GM19455 (cell line): ENCODE results near the gene PCDHGA5.
"Not testable (repeated sequence)": the region's sequence is repeated elsewhere in the genome, so short reads cannot be mapped to it uniquely, and the experiment has no call there.

Source experiments
- ATAC-seq: cut with Tn5 transposase; IDR thresholded peaks from one replicate; pipeline ENCODE4 v1.9.1; 2021; ENCODE audit not compliant: unreplicated experiment

The PCDHGA5 gene

DNA sequence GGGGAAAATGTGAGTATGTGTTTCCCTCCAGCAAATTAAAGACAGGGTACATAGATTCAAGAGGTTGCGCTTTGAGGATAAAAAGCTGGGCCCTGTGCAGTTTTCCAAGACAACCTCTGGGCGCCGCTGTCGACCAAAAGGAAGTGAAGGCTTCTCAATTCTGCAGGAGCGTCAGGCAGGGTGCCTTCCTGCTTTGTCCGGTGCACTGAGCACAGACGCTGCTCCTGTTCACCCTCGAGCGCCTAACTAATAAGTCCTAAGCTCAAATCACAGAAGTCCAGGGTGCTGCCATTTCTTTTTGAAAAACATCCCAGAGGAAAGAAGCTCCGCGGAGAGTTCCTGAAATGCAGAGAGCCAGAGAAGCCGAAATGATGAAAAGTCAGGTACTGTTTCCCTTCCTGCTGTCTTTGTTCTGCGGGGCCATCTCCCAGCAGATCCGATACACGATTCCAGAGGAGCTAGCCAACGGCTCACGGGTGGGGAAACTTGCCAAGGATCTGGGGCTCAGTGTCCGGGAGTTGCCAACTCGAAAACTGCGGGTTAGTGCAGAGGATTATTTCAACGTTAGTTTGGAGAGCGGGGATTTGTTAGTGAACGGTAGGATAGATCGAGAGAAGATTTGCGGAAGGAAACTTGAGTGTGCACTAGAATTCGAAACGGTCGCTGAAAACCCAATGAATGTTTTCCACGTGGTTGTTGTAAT is 13.9 kb upstream of the PCDHGA5 start, which contains the start of gene PCDHGB1:
PCDHGB1 (plus strand) TSS at position 183 of the 703 bp plus-strand sequence; CDS start at position 345, 162 bp downstream.
- ATAC-seq = no peak

DNA sequence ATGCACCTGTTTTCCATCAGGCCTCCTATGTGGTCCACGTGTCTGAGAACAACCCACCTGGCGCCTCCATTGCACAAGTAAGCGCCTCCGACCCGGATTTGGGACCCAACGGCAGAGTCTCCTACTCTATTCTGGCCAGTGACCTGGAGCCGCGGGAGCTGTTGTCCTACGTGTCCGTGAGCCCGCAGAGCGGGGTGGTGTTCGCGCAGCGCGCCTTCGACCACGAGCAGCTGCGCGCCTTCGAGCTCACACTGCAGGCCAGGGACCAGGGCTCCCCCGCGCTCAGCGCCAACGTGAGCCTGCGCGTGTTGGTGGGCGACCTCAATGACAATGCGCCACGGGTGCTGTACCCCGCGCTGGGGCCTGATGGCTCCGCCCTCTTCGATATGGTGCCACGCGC is 12.4 kb upstream of the PCDHGA5 start:
- no peak for ATAC-seq

DNA sequence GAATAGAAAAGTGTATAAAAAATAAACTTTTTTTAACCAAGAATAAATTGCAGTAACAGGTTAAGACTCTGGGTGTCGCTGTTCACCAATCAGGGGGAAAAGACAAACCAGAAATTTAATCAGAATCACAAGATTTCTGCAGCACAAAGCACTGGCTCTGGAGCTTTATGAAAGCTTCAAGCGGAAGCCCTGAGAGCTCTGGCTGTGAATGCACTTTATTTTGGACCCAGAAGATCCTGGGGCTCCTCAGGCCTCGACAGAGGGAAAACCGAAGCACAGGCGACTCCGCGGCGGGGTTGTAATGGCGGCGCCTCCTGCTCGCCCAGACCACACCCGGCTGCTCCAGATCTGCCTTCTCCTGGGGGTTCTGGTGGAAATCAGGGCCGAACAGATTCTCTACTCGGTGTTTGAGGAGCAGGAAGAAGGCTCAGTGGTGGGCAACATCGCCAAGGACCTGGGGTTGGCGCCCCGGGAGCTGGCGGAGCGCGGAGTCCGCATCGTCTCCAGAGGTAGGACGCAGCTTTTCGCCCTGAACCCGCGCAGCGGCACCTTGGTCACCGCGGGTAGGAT is 9.0 kb upstream of the PCDHGA5 start, which contains the start of gene PCDHGA4:
PCDHGA4 (plus strand) TSS at position 122 of the 570 bp plus-strand sequence; CDS start at position 209, 87 bp downstream.
- no peak for ATAC-seq

DNA sequence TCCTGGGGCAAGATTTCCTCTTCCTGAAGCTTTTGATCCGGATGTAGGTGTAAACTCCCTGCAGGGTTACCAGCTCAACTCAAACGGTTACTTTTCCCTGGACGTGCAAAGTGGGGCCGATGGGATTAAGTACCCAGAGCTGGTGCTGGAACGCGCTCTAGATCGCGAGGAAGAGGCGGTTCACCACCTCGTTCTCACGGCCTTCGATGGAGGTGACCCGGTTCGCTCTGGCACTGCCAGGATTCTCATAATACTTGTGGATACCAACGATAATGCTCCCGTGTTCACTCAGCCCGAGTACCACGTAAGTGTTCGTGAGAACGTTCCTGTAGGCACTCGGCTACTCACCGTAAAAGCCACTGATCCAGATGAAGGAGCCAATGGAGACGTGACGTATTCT is 8.3 kb upstream of the PCDHGA5 start:
- ATAC-seq = no peak

DNA sequence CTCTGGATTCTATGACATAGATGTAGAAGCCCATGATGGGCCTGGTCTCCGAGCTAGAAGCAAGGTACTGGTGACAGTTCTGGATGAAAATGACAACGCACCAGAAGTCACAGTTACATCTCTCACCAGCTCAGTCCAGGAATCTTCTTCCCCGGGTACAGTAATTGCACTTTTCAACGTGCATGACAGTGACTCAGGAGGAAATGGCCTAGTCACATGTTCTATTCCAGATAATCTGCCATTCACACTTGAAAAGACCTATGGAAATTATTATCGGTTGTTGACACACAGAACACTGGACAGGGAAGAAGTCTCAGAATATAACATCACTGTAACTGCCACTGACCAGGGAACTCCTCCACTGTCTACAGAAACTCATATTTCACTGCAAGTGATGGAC is 7.8 kb upstream of the PCDHGA5 start:
- no peak for ATAC-seq

DNA sequence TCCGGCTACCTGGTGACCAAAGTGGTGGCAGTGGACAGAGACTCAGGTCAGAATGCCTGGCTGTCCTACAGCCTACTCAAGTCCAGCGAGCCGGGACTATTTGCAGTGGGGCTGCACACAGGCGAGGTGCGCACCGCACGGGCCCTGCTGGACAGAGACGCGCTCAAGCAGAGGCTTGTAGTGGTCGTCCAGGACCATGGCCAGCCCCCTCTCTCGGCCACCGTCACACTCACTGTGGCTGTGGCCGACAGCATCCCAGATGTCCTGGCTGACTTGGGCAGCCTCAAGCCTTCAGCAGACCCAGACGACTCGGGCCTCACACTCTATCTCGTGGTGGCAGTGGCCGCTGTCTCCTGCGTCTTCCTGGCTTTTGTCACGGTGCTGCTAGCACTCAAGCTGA is 7.0 kb upstream of the PCDHGA5 start:
- no peak for ATAC-seq

DNA sequence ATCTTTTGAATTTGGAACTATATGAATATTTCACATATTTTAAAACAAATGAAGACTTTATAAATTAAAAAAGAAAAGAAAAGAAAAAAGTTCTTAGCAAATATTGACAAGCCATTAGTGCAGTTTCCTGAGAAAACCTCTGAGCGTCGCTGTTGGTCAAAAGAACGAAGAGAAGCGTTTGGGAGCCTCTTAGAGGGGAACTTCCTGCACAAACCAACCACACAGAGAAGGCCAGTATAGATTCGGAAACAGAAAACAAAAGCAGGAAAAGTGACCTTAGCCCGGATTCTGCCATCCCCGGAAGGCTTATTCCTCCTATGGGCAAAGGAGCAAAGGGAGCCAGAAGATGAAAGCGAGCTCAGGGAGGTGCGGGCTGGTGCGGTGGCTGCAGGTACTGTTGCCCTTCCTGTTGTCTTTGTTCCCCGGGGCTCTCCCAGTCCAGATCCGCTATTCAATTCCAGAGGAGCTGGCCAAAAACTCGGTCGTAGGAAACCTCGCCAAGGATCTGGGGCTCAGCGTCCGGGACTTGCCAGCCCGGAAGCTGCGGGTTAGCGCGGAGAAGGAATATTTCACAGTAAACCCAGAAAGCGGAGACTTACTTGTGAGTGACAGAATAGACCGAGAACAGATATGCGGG is 4.1 kb upstream of the PCDHGA5 start, which contains the start of gene PCDHGB2:
PCDHGB2 (plus strand) TSS at position 205 of the 637 bp plus-strand sequence; CDS start at position 347, 142 bp downstream.
- no peak for ATAC-seq

DNA sequence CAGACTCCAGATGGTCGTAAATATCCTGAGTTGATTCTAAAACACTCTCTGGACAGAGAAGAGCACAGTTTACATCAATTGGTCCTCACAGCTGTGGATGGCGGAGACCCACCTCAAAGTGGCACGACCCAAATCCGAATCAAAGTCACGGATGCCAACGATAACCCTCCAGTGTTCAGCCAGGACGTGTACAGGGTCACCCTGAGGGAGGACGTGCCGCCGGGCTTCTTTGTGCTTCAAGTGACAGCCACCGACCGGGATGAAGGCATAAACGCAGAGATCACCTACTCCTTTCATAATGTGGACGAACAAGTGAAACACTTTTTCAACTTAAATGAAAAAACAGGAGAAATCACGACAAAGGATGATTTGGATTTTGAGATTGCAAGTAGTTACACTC is 3.3 kb upstream of the PCDHGA5 start:
- no peak for ATAC-seq

DNA sequence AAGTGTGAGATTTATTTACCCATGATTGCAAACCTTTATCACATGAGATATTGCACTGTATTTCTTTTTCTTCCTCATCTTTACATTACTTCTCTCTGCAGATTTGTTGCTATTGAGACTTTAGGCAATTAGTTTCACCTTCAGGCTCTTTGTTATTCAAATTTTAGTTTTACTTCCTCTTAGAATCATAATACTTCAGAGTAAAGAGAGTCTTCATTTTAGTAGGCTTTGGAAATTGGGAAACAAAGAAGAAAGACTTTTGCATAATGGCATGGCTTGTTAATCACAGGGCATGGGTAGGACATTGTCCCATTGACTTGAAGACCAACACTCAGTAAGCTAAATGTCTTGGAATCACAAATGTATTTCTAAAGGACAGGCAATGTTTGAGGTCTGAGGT is 1.2 kb upstream of the PCDHGA5 start:
- ATAC-seq = no peak

DNA sequence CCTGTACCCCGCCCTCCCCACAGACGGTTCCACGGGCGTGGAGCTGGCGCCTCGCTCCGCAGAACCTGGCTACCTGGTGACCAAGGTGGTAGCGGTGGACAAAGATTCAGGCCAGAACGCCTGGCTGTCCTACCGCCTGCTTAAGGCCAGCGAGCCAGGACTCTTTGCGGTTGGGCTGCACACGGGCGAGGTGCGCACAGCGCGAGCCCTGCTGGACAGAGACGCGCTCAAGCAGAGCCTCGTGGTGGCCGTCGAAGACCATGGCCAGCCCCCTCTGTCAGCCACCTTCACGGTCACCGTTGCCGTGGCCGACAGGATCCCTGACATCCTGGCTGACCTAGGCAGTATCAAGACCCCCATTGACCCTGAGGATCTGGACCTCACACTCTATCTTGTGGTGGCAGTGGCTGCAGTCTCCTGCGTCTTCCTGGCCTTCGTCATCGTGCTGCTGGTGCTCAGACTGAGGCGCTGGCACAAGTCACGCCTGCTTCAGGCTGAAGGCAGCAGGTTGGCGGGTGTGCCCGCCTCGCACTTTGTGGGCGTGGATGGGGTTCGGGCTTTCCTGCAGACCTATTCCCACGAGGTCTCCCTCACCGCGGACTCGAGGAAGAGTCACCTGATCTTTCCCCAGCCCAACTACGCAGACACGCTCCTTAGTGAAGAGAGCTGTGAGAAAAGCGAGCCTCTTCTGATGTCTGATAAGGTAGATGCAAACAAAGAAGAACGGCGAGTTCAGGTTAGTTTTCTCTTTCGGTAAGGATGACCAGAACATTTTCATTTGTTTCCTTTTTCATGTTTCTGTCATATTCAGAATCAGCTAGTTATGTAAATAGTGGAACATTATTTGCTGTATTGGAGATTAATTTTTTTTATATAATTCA is 2.3 kb downstream of the PCDHGA5 start:
- no peak for ATAC-seq

DNA sequence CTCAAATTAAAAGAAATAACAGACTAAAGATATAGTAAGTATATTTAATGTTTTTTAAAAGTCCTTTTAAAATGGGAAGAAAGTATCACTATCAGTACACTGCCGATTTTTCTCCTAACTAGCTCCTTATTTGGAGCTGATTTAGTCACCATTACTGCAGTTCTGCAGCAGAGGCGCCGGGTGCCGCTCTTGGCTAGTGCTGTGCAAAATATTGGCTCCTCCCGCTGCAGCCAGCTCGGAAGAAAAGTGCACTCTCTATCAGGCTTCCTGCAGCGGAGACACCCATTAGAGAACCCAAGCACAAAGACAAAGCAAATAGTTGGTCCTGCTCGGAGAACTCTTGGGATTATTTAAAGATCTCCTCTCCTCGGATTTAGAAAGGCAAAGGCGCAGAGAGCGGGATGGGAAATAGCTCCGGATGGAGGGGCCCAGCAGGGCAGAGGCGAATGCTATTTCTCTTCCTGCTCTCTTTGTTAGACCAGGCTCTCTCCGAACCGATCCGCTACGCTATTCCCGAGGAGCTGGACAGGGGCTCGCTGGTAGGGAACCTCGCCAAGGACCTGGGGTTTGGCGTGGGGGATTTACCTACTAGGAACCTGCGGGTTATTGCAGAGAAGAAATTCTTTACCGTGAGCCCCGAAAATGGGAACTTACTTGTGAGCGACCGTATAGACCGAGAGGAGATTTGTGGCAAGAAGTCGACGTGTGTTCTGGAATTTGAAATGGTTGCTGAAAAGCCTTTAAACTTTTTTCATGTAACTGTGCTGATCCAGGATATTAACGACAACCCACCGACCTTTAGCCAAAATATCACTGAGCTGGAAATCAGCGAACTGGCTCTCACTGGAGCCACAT is 6.3 kb downstream of the PCDHGA5 start, which contains the start of gene PCDHGB3:
PCDHGB3 (plus strand) TSS at position 249 of the 855 bp plus-strand sequence; CDS start at position 402, 153 bp downstream.
- peak; percentile 98 for ATAC-seq

DNA sequence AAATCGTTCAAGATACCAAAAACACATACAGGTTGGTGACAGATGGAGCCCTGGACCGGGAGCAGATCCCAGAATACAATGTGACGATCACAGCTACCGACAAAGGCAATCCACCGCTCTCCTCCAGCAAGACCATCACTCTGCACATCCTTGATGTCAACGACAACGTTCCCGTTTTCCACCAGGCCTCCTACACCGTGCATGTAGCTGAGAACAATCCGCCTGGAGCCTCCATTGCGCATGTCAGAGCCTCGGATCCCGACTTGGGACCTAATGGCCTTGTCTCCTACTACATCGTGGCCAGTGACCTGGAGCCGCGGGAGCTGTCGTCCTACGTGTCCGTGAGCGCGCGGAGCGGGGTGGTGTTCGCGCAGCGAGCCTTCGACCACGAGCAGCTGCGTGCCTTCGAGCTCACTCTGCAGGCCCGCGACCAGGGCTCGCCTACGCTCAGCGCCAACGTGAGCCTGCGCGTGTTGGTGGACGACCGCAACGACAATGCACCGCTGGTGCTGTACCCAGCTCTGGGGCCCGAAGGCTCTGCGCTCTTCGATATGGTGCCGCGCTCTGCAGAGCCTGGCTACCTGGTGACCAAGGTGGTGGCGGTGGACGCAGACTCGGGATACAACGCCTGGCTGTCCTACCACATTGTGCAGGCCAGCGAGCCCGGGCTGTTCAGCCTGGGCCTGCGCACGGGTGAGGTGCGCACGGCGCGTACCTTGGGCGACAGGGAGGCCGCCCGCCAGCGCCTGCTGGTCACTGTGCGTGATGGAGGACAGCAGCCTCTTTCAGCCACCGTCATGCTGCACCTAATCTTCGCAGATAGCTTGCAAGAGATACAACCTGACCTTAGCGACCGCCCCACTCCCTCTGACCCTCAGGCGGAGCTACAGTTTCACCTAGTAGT is 7.9 kb downstream of the PCDHGA5 start:
- no peak for ATAC-seq

DNA sequence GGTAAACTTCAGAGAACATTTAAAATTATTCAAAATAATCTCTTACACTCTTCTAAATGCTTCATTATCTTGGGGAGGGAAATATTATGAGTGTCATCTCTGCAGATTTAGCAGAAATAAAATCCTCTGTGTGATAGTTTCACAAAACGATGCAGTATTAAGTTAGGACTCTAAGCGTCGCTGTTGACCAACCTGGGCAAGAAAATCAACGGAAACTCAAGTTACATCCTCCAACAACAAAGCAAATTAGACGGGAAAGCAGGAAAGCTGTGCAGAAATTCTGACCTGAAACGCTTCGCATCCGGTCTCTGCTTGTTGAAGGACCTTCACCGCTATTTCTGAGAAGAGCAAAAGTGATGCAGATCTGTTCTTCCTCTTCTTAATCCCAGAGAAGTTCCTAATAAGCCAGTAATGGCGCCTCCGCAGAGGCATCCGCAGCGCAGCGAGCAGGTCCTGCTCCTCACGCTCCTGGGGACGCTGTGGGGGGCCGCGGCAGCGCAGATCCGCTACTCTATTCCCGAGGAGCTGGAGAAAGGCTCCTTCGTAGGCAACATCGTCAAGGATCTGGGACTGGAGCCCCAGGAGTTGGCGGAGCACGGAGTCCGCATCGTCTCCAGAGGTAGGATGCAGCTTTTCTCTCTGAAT is 9.8 kb downstream of the PCDHGA5 start, which contains the start of gene PCDHGA6:
PCDHGA6 (plus strand) TSS at position 219 of the 645 bp plus-strand sequence; CDS start at position 412, 193 bp downstream.
- no peak for ATAC-seq

DNA sequence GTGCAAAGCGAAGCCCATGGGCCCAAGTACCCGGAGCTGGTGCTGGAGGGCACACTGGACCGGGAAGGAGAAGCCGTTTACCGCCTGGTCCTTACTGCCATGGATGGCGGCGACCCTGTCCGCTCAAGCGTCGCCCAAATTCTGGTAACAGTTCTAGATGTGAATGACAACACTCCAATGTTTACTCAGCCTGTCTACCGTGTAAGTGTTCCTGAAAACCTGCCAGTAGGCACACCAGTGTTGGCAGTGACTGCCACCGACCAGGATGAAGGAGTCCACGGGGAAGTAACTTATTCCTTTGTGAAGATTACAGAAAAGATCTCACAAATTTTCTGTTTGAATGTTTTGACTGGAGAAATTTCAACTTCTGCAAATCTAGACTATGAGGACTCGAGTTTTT is 10.7 kb downstream of the PCDHGA5 start:
- no peak for ATAC-seq

DNA sequence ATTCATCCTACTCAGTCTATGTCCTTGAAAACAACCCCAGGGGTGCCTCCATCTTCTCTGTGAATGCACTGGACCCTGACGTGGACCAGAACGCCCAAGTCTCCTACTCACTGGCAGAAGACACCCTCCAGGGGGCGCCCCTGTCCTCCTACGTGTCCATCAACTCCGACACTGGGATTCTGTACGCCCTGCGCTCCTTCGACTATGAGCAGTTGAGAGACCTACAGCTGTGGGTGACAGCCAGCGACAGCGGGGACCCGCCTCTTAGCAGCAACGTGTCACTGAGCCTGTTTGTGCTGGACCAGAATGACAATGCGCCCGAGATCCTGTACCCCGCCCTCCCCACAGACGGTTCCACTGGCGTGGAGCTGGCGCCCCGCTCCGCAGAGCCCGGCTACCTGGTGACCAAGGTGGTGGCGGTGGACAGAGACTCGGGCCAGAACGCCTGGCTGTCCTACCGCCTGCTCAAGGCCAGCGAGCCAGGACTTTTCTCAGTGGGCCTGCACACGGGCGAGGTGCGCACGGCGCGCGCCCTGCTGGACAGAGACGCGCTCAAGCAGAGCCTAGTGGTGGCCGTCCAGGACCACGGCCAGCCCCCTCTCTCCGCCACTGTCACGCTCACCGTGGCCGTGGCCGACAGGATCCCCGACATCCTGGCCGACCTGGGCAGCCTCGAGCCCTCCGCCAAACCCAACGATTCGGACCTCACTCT is 11.6 kb downstream of the PCDHGA5 start:
- not testable (repeated sequence) for ATAC-seq

DNA sequence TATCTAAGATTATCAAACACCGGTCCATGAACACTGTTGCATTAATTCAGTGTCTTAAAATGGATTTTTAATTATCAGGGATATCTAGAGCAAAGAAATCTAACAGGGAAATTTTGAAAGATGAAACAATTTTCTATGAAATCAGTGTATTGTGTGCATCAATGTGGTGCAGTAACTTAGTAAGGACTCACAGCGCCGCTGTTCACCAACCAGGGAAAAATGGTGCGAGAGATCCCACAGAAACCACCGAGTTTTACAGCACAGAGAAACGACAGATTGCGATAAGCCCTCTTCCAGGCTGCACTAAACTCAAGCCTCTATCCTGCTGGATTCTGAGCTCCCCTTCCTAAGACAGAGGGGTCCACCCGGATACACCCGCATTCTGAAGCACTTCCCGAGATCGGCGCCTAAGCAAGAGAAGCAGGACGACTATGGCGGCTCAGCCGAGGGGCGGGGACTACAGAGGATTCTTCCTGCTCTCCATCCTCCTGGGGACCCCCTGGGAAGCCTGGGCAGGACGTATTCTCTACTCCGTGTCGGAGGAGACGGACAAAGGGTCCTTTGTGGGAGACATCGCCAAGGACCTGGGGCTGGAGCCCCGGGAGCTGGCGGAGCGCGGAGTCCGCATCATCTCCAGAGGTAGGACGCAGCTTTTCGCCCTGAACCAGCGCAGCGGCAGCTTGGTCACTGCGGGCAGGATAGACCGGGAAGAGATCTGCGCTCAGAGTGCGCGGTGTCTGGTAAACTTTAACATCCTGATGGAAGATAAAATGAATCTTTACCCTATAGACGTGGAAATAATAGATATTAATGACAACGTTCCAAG is 18.7 kb downstream of the PCDHGA5 start, which contains the start of gene PCDHGA7:
PCDHGA7 (plus strand) TSS at position 274 of the 826 bp plus-strand sequence; CDS start at position 432, 158 bp downstream.
- no peak for ATAC-seq

DNA sequence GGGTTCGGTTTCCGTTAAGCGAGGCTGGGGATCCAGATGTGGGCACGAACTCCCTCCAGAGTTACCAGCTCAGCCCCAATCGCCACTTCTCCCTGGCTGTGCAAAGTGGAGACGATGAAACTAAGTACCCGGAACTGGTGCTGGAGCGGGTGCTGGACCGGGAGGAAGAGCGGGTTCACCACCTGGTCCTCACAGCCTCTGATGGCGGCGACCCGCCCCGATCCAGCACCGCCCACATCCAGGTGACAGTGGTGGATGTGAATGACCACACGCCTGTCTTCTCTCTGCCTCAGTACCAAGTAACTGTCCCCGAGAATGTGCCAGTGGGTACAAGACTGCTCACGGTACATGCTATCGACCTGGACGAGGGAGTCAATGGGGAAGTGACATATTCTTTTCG is 19.4 kb downstream of the PCDHGA5 start:
- ATAC-seq = no peak
